ENCODE data around the gene KIAA1191. TPM values are rescaled to one million over a fixed set of nuclear protein-coding genes. Genes with fewer than 3 reads are reported as not detected.
A peak's percentile ranks its signal among the peaks of the same experiment; 100 is the strongest.

Gene KIAA1191
- total and polyA plus RNA-seq, 9 of the 15 experiments (the other 6 are each of a cell fraction or from before 2014, with no cell fraction given) = 31.0 to 80.2 (median 45.7) TPM

- TF ChIP-seq PREB (CRISPR knock-in tag; IDR thresholded peaks at IDR 0.05) (no peak), ZKSCAN1 (IDR thresholded peaks at IDR 0.05; ENCODE audit: low read depth, low read length) (no peak), ZNF124 (CRISPR knock-in tag; IDR thresholded peaks at IDR 0.05) (no peak), IRF2 (CRISPR knock-in tag; IDR thresholded peaks at IDR 0.05) (no peak), CSDE1 (IDR thresholded peaks at IDR 0.05) (no peak), PHB2 (IDR thresholded peaks at IDR 0.05; ENCODE audit: low read depth) (no peak), SMAD2 (IDR thresholded peaks at IDR 0.05; ENCODE audit: low read depth, low read length) (no peak), HMGN3 (IDR thresholded peaks at IDR 0.05; ENCODE audit: borderline replicate concordance, extremely low read depth, insufficient read length, low read depth, low read length) (no peak), DMBX1 (CRISPR knock-in tag; IDR thresholded peaks at IDR 0.05; ENCODE audit: borderline replicate concordance) (0 out of 2 replicates have a peak, but pooled peaks have one; percentile 1), NFIX (CRISPR knock-in tag; IDR thresholded peaks at IDR 0.05; ENCODE audit: low read depth) (no peak), CREB5 (CRISPR knock-in tag; IDR thresholded peaks at IDR 0.05) (no peak), ZNF12 (CRISPR knock-in tag; IDR thresholded peaks at IDR 0.05) (no peak), ZBTB11 (CRISPR knock-in tag; IDR thresholded peaks at IDR 0.05) (peak in 1 of 3 experiments; percentile 97; a peak in 2 of 6 replicates), CHAMP1 (IDR thresholded peaks at IDR 0.05) (no peak), ERF (CRISPR knock-in tag; IDR thresholded peaks at IDR 0.05) (0 out of 2 replicates have a peak, but pooled peaks have one; percentile 11), FOXK2 (conservative IDR thresholded peaks at IDR 0.05 in 1 of 2, IDR thresholded peaks at IDR 0.05 in 1 of 2; ENCODE audit: low read depth in 2 of 2) (no peak)
These were observed 27.9 kb upstream of the KIAA1191 start (continued) for GRCh38 chr5:176389135-176390123.
